GM12873 (cell line): ENCODE results near the gene BEND6.

Experiments used
- CTCF ChIP-seq: IDR thresholded peaks from 2 replicates; pipeline ENCODE4 v1.5.1; 2012; ENCODE audit warnings: low read depth, mild to moderate bottlenecking, moderate library complexity, low read length, control low read depth; ENCODE audit not compliant: insufficient read depth; ENCODE audit errors: missing control alignments

BEND6 gene

GRCh38 chr6:56962441-56962840, 7.5 kb downstream of the BEND6 start:
- no peak for TF ChIP-seq CTCF

DNA sequence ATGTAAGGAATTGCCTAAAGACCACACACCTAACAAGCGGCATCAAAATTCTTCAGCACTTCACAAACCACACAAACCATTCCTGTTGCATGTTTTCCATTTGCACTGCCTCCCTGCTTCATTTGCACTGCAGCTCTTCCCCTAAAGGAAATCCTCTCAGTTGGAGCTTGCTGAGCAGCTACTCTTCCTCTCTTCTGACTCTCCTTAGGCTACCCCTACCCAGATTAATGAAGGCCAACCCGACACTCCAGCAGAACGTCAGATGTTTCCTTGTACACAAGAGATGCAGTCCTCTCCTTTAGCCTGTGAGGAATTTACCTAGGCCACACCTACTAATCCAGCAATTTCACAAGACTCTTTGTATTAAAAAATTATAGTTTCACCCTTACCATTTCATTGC, 8.1 kb downstream of the BEND6 start:
- no peak for TF ChIP-seq CTCF

GRCh38 chr6:56963793-56964192, 8.9 kb downstream of the BEND6 start:
- no peak for TF ChIP-seq CTCF

GRCh38 chr6:56965126-56965525, 10.2 kb downstream of the BEND6 start:
- no peak for TF ChIP-seq CTCF

GRCh38 chr6:56970849-56971248, 15.9 kb downstream of the BEND6 start:
- TF ChIP-seq CTCF = no peak

DNA sequence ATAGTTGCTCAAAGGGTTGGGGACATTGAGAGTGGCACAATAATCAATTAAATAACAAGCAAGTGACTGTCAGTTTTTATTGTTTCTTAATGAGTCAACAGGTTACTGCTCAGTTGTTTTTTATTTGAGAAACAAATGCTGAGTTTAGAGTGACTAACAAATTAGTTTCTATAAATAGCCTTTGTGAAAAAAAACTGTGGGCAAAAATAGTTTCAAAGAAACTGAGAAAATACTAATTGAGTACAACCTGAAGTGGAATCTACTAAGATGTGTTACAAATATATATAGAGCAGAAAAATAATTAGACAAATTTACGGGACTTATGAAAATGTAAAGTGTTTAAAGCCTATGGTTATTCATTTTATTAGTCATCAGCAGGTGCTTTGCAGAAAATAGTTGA, 22.3 kb downstream of the BEND6 start:
- no peak for TF ChIP-seq CTCF

GRCh38 chr6:56978530-56978929, 23.6 kb downstream of the BEND6 start:
- no peak for TF ChIP-seq CTCF
